CD14-positive monocyte (primary cell): Measurements from ENCODE around the gene INPP5B. TPM values are rescaled to one million over a fixed set of nuclear protein-coding genes. Genes with fewer than 3 reads are reported as not detected.

Experiments used
- DNase-seq, 3 donors: peaks; one replicate each; pipeline ENCODE4 v3.0.0-alpha.2; 2011 to 2022
- H2AFZ ChIP-seq: 2 replicates; pipeline ENCODE4 v1.6.0; 2012; ENCODE audit warnings: mild to moderate bottlenecking, low read depth, low read length, inconsistent platforms; ENCODE audit not compliant: insufficient read depth, poor library complexity, severe bottlenecking
- H3K27ac ChIP-seq, 2 donors: 1 replicate in 1 of 2; 2 replicates in 1 of 2; pipeline ENCODE4 v1.5.1; 2012 to 2013; ENCODE audit warnings: low read length in 2 of 2, control low read depth in 1 of 2, inconsistent platforms in 1 of 2, low read depth in 1 of 2, mild to moderate bottlenecking in 1 of 2
- H3K27me3 ChIP-seq, 2 donors: one replicate each; pipeline versions ENCODE4 v1.6.0 to v1.6.1; 2011 to 2013; ENCODE audit warnings: low read length in 2 of 2; ENCODE audit not compliant: control insufficient read depth in 2 of 2, insufficient read depth in 2 of 2
- H3K36me3 ChIP-seq, 2 donors: replicated peaks in 1 of 2; 1 replicate in 1 of 2; 2 replicates in 1 of 2; pipeline versions ENCODE4 v1.5.1 to v1.6.1; 2012 to 2013; ENCODE audit warnings: low read length in 2 of 2, control low read depth in 1 of 2, inconsistent platforms in 1 of 2, mild to moderate bottlenecking in 1 of 2; ENCODE audit not compliant: insufficient read depth in 2 of 2, control insufficient read depth in 1 of 2
- H3K4me1 ChIP-seq, 2 donors: 1 replicate in 1 of 2; 2 replicates in 1 of 2; pipeline versions ENCODE4 v1.5.1 to v1.6.1; 2012 to 2013; ENCODE audit warnings: low read length in 2 of 2, control low read depth in 1 of 2, inconsistent platforms in 1 of 2, mild to moderate bottlenecking in 1 of 2, moderate library complexity in 1 of 2; ENCODE audit not compliant: insufficient read depth in 2 of 2, control insufficient read depth in 1 of 2
- H3K4me2 ChIP-seq: replicated peaks from 2 replicates; pipeline ENCODE3; 2012; ENCODE audit warnings: low read length, moderate library complexity, mild to moderate bottlenecking; ENCODE audit not compliant: poor library complexity, severe bottlenecking; ENCODE audit errors: extremely low read depth
- H3K4me3 ChIP-seq, 3 experiments: fragments of 200-600 bp in 1 of 3; sonication (generic) in 1 of 3; replicated peaks in 1 of 3; 1 replicate in 2 of 3; 2 replicates in 1 of 3; pipeline ENCODE4 v1.5.1; 2011 to 2013; ENCODE audit warnings: low read length in 3 of 3, mild to moderate bottlenecking in 3 of 3, control low read depth in 2 of 3, low read depth in 2 of 3, inconsistent platforms in 1 of 3, moderate library complexity in 1 of 3
- H3K79me2 ChIP-seq: 2 replicates; pipeline ENCODE4 v1.6.0; 2012; ENCODE audit warnings: mild to moderate bottlenecking, control low read depth, inconsistent platforms, low read length, moderate library complexity; ENCODE audit not compliant: insufficient read depth
- H3K9ac ChIP-seq: 2 replicates; pipeline ENCODE4 v1.6.0; 2017; ENCODE audit warnings: low read length, mild to moderate bottlenecking; ENCODE audit not compliant: insufficient read depth, poor library complexity, severe bottlenecking
- H3K9me3 ChIP-seq, 2 donors: replicated peaks in 1 of 2; 1 replicate in 1 of 2; 2 replicates in 1 of 2; pipeline versions ENCODE4 v1.5.1 to v1.6.1; 2012 to 2013; ENCODE audit warnings: low read length in 2 of 2, control low read depth in 1 of 2; ENCODE audit not compliant: control insufficient read depth in 1 of 2, insufficient read depth in 1 of 2
- H4K20me1 ChIP-seq: 2 replicates; pipeline ENCODE4 v1.6.0; 2012; ENCODE audit warnings: mild to moderate bottlenecking, low read length, control low read depth, moderate library complexity; ENCODE audit not compliant: insufficient read depth
- H3K27ac Mint-ChIP-seq, 7 donors: one replicate each; pipeline ENCODE4 v1.8.0; 2020; ENCODE audit warnings: mild to moderate bottlenecking in 7 of 7, mixed read lengths in 7 of 7, moderate library complexity in 6 of 7, inconsistent platforms in 2 of 7
- H3K27me3 Mint-ChIP-seq, 3 donors: one replicate each; pipeline ENCODE4 v1.8.0; 2021 to 2022; ENCODE audit warnings: low read depth in 3 of 3, mild to moderate bottlenecking in 3 of 3, mixed read lengths in 3 of 3, moderate library complexity in 3 of 3, inconsistent platforms in 1 of 3
- H3K36me3 Mint-ChIP-seq, 2 donors: one replicate each; pipeline ENCODE4 v1.8.0; 2020; ENCODE audit warnings: mixed read lengths in 2 of 2, inconsistent platforms in 1 of 2, mild to moderate bottlenecking in 1 of 2
- H3K4me1 Mint-ChIP-seq: one replicate; pipeline ENCODE4 v1.8.0; 2020; ENCODE audit warnings: mild to moderate bottlenecking, mixed read lengths
- H3K4me3 Mint-ChIP-seq, 2 donors: one replicate each; pipeline ENCODE4 v1.8.0; 2020; ENCODE audit warnings: mild to moderate bottlenecking in 2 of 2, mixed read lengths in 2 of 2, moderate library complexity in 1 of 2
- H3K9me3 Mint-ChIP-seq, 7 donors: one replicate each; pipeline ENCODE4 v1.8.0; 2020 to 2022; ENCODE audit warnings: mixed read lengths in 7 of 7, mild to moderate bottlenecking in 6 of 7, moderate library complexity in 6 of 7, inconsistent platforms in 2 of 7
- WGBS: methylation state at CpG from one replicate; pipeline ENCODE4 v1.1.5; 2013; ENCODE audit warnings: missing lambda C conversion rate; ENCODE audit not compliant: insufficient coverage; 5-methylcytosine and 5-hydroxymethylcytosine counted together
- intact Hi-C, 2 donors: fragments of 100-400 bp; cut with micrococcal nuclease; formaldehyde crosslinking; loops; one replicate each; pipeline versions ENCODE4 v1.15.0 to v1.15.1; 2023
- polyA plus RNA-seq, 3 donors: library from polyadenylated mRNA; depleted of rRNA in 1 of 3; unstranded in 2 of 3; stranded (reverse) in 1 of 3; fragments of 300-500 nt in 2 of 3; fragments of >200 nt in 1 of 3; fragmentation: Illumina TruSeq in 2 of 3; gene quantifications; 1 replicate in 2 of 3; 2 replicates in 1 of 3; pipeline ENCODE4 v1.2.3, GENCODE V29; 2012 to 2021
- TF ChIP-seq, protein P1 (sequence below): fragments of 200-600 bp; IDR thresholded peaks from one replicate; pipeline ENCODE4 v1.8.0; 2022; ENCODE audit warnings: antibody characterized with exemption, mild to moderate bottlenecking

The INPP5B gene
- polyA plus RNA-seq, 3 donors: 3.0 to 13.1 (median 5.8) TPM

DNA sequence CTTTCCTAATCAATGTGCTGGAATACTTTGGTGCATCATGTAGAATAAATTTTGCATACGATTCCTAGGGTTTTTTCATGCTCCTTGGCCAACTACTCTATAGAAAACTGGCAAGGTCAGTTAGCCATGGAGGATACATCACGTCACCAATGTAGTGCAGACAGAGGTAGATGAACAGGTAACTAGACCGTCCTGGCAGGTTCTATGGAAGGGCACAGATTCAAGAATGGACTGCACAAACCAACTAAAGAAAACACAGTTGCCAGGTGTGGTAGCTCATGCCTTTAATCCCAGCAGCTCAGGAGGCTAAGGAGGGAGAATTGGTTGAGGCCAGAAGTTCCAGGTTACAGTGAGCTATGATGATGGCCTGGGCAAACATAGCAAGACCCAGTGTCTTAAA is 97.4 kb downstream of the INPP5B start:
- no peaks in the 10 kb centered on the region for H3K27me3 ChIP-seq
- peak overlapping the region; percentile 91 to 92 for H3K27ac ChIP-seq
- TF ChIP-seq, protein P1, sequence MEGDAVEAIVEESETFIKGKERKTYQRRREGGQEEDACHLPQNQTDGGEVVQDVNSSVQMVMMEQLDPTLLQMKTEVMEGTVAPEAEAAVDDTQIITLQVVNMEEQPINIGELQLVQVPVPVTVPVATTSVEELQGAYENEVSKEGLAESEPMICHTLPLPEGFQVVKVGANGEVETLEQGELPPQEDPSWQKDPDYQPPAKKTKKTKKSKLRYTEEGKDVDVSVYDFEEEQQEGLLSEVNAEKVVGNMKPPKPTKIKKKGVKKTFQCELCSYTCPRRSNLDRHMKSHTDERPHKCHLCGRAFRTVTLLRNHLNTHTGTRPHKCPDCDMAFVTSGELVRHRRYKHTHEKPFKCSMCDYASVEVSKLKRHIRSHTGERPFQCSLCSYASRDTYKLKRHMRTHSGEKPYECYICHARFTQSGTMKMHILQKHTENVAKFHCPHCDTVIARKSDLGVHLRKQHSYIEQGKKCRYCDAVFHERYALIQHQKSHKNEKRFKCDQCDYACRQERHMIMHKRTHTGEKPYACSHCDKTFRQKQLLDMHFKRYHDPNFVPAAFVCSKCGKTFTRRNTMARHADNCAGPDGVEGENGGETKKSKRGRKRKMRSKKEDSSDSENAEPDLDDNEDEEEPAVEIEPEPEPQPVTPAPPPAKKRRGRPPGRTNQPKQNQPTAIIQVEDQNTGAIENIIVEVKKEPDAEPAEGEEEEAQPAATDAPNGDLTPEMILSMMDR: no peak
- peaks cover 26 to 40% of the 10 kb centered on the region in 2 donors for H3K36me3 Mint-ChIP-seq
- peak overlapping the region; percentile 77 for H3K4me2 ChIP-seq
- H3K4me3 ChIP-seq: peak overlapping the region in 1 of 3 experiments; percentile 65
- peaks cover 98 to 100% of the 10 kb centered on the region in 2 donors for H3K4me1 ChIP-seq
- no peak for DNase-seq
- intact Hi-C loops: no loop called here
- WGBS: no CpG with 5 or more reads among the region's 3 CpGs
- no peaks in the 10 kb centered on the region for H3K27me3 Mint-ChIP-seq
- no peaks in the 10 kb centered on the region for H3K9me3 Mint-ChIP-seq
- H3K9me3 ChIP-seq: no peaks in the 10 kb centered on the region
- peaks cover 5% of the 10 kb centered on the region for H3K4me1 Mint-ChIP-seq
- peaks cover 0 to 25% of the 10 kb centered on the region in 2 donors for H3K36me3 ChIP-seq
- H3K27ac Mint-ChIP-seq: peak overlapping the region in 1 of 7 donors; percentile 77
- H3K4me3 Mint-ChIP-seq: peak overlapping the region in 1 of 2 donors; percentile 28
- no peak overlapping the region for H2AFZ ChIP-seq
- H3K9ac ChIP-seq: no peak overlapping the region
- H3K79me2 ChIP-seq: peaks cover 88% of the 10 kb centered on the region
- H4K20me1 ChIP-seq: no peaks in the 10 kb centered on the region

DNA sequence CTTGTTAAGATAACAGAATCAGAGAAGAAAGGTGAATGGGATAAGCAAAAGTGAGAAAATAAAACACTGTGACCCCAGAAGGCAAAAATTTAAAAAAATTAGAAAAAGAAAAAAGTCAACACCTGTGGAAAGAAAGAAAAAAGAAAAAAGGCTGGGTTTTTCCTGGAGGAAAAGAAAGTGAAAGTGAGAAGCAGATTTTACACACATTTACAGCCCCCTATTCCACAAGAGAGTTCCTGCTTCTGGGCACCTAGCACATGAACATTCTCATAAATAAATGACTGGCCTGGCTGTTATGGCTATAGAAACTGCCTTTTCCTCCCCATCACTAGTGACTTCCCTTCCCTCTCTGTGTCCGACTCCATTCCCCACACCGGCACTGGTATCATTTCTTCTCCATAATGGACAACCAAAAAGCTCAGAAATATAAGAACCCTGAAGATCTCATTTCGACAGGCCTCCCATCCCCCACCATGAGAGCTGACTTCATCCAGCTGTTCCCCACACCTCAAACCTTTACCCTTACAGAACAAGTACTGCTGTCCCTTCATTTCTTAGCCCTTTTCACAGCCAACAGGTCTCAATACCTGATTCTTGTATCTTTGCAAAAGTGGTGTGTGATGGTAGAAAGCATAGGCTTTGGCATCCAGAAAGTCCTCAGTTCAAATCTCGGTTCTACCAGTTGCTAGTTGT is 100.1 kb downstream of the INPP5B start:
- H3K4me2 ChIP-seq: peak overlapping the region; percentile 65
- H3K27ac ChIP-seq: peak overlapping the region; percentile 40 to 91
- H3K4me3 ChIP-seq: peak overlapping the region in 2 of 3 experiments; percentile 17 to 61
- H3K27me3 Mint-ChIP-seq: no peaks in the 10 kb centered on the region
- TF ChIP-seq, protein P1: no peak
- H3K4me1 ChIP-seq: peaks cover 96 to 97% of the 10 kb centered on the region in 2 donors
- H3K9ac ChIP-seq: peak overlapping the region; percentile 39
- peaks cover 0 to 19% of the 10 kb centered on the region in 2 donors for H3K36me3 ChIP-seq
- peak overlapping the region in 6 of 7 donors; percentile 92 to 98 (median 94) for H3K27ac Mint-ChIP-seq
- intact Hi-C loops: no loop called here
- 0% methylated on average over 3 of the region's 4 CpGs for WGBS
- no peaks in the 10 kb centered on the region for H3K9me3 ChIP-seq
- H3K4me3 Mint-ChIP-seq: peak overlapping the region; percentile 54 to 75
- no peaks in the 10 kb centered on the region for H3K9me3 Mint-ChIP-seq
- peak in 2 of 3 donors; percentile 22 to 72 for DNase-seq
- no peaks in the 10 kb centered on the region for H3K27me3 ChIP-seq
- no peak overlapping the region for H2AFZ ChIP-seq
- H3K4me1 Mint-ChIP-seq: peaks cover 14% of the 10 kb centered on the region
- H4K20me1 ChIP-seq: peaks cover 10% of the 10 kb centered on the region
- H3K79me2 ChIP-seq: peaks cover 92% of the 10 kb centered on the region
- peaks cover 28 to 43% of the 10 kb centered on the region in 2 donors for H3K36me3 Mint-ChIP-seq
